CD14-positive monocyte (primary cell): Measurements from ENCODE around the gene HIVEP3. TPM values are rescaled to one million over a fixed set of nuclear protein-coding genes. Genes with fewer than 3 reads are reported as not detected.

ENCODE experiments used
- DNase-seq, 3 donors: peaks; one replicate each; pipeline ENCODE4 v3.0.0-alpha.2; 2011 to 2022
- H2AFZ ChIP-seq: 2 replicates; pipeline ENCODE4 v1.6.0; 2012; ENCODE audit warnings: mild to moderate bottlenecking, low read depth, low read length, inconsistent platforms; ENCODE audit not compliant: insufficient read depth, poor library complexity, severe bottlenecking
- H3K27ac ChIP-seq, 2 donors: 1 replicate in 1 of 2; 2 replicates in 1 of 2; pipeline ENCODE4 v1.5.1; 2012 to 2013; ENCODE audit warnings: low read length in 2 of 2, control low read depth in 1 of 2, inconsistent platforms in 1 of 2, low read depth in 1 of 2, mild to moderate bottlenecking in 1 of 2
- H3K27me3 ChIP-seq, 2 donors: one replicate each; pipeline versions ENCODE4 v1.6.0 to v1.6.1; 2011 to 2013; ENCODE audit warnings: low read length in 2 of 2; ENCODE audit not compliant: control insufficient read depth in 2 of 2, insufficient read depth in 2 of 2
- H3K36me3 ChIP-seq, 2 donors: replicated peaks in 1 of 2; 1 replicate in 1 of 2; 2 replicates in 1 of 2; pipeline versions ENCODE4 v1.5.1 to v1.6.1; 2012 to 2013; ENCODE audit warnings: low read length in 2 of 2, control low read depth in 1 of 2, inconsistent platforms in 1 of 2, mild to moderate bottlenecking in 1 of 2; ENCODE audit not compliant: insufficient read depth in 2 of 2, control insufficient read depth in 1 of 2
- H3K4me1 ChIP-seq, 2 donors: 1 replicate in 1 of 2; 2 replicates in 1 of 2; pipeline versions ENCODE4 v1.5.1 to v1.6.1; 2012 to 2013; ENCODE audit warnings: low read length in 2 of 2, control low read depth in 1 of 2, inconsistent platforms in 1 of 2, mild to moderate bottlenecking in 1 of 2, moderate library complexity in 1 of 2; ENCODE audit not compliant: insufficient read depth in 2 of 2, control insufficient read depth in 1 of 2
- H3K4me2 ChIP-seq: replicated peaks from 2 replicates; pipeline ENCODE3; 2012; ENCODE audit warnings: low read length, moderate library complexity, mild to moderate bottlenecking; ENCODE audit not compliant: poor library complexity, severe bottlenecking; ENCODE audit errors: extremely low read depth
- H3K4me3 ChIP-seq, 3 experiments: fragments of 200-600 bp in 1 of 3; sonication (generic) in 1 of 3; replicated peaks in 1 of 3; 1 replicate in 2 of 3; 2 replicates in 1 of 3; pipeline ENCODE4 v1.5.1; 2011 to 2013; ENCODE audit warnings: low read length in 3 of 3, mild to moderate bottlenecking in 3 of 3, control low read depth in 2 of 3, low read depth in 2 of 3, inconsistent platforms in 1 of 3, moderate library complexity in 1 of 3
- H3K79me2 ChIP-seq: 2 replicates; pipeline ENCODE4 v1.6.0; 2012; ENCODE audit warnings: mild to moderate bottlenecking, control low read depth, inconsistent platforms, low read length, moderate library complexity; ENCODE audit not compliant: insufficient read depth
- H3K9ac ChIP-seq: 2 replicates; pipeline ENCODE4 v1.6.0; 2017; ENCODE audit warnings: low read length, mild to moderate bottlenecking; ENCODE audit not compliant: insufficient read depth, poor library complexity, severe bottlenecking
- H3K9me3 ChIP-seq, 2 donors: replicated peaks in 1 of 2; 1 replicate in 1 of 2; 2 replicates in 1 of 2; pipeline versions ENCODE4 v1.5.1 to v1.6.1; 2012 to 2013; ENCODE audit warnings: low read length in 2 of 2, control low read depth in 1 of 2; ENCODE audit not compliant: control insufficient read depth in 1 of 2, insufficient read depth in 1 of 2
- H4K20me1 ChIP-seq: 2 replicates; pipeline ENCODE4 v1.6.0; 2012; ENCODE audit warnings: mild to moderate bottlenecking, low read length, control low read depth, moderate library complexity; ENCODE audit not compliant: insufficient read depth
- H3K27ac Mint-ChIP-seq, 7 donors: one replicate each; pipeline ENCODE4 v1.8.0; 2020; ENCODE audit warnings: mild to moderate bottlenecking in 7 of 7, mixed read lengths in 7 of 7, moderate library complexity in 6 of 7, inconsistent platforms in 2 of 7
- H3K27me3 Mint-ChIP-seq, 3 donors: one replicate each; pipeline ENCODE4 v1.8.0; 2021 to 2022; ENCODE audit warnings: low read depth in 3 of 3, mild to moderate bottlenecking in 3 of 3, mixed read lengths in 3 of 3, moderate library complexity in 3 of 3, inconsistent platforms in 1 of 3
- H3K36me3 Mint-ChIP-seq, 2 donors: one replicate each; pipeline ENCODE4 v1.8.0; 2020; ENCODE audit warnings: mixed read lengths in 2 of 2, inconsistent platforms in 1 of 2, mild to moderate bottlenecking in 1 of 2
- H3K4me1 Mint-ChIP-seq: one replicate; pipeline ENCODE4 v1.8.0; 2020; ENCODE audit warnings: mild to moderate bottlenecking, mixed read lengths
- H3K4me3 Mint-ChIP-seq, 2 donors: one replicate each; pipeline ENCODE4 v1.8.0; 2020; ENCODE audit warnings: mild to moderate bottlenecking in 2 of 2, mixed read lengths in 2 of 2, moderate library complexity in 1 of 2
- H3K9me3 Mint-ChIP-seq, 7 donors: one replicate each; pipeline ENCODE4 v1.8.0; 2020 to 2022; ENCODE audit warnings: mixed read lengths in 7 of 7, mild to moderate bottlenecking in 6 of 7, moderate library complexity in 6 of 7, inconsistent platforms in 2 of 7
- CTCF ChIP-seq: fragments of 200-600 bp; IDR thresholded peaks from one replicate; pipeline ENCODE4 v1.8.0; 2022; ENCODE audit warnings: antibody characterized with exemption, mild to moderate bottlenecking
- WGBS: methylation state at CpG from one replicate; pipeline ENCODE4 v1.1.5; 2013; ENCODE audit warnings: missing lambda C conversion rate; ENCODE audit not compliant: insufficient coverage; 5-methylcytosine and 5-hydroxymethylcytosine counted together
- intact Hi-C, 2 donors: fragments of 100-400 bp; cut with micrococcal nuclease; formaldehyde crosslinking; loops; one replicate each; pipeline versions ENCODE4 v1.15.0 to v1.15.1; 2023
- polyA plus RNA-seq, 3 donors: library from polyadenylated mRNA; depleted of rRNA in 1 of 3; unstranded in 2 of 3; stranded (reverse) in 1 of 3; fragments of 300-500 nt in 2 of 3; fragments of >200 nt in 1 of 3; fragmentation: Illumina TruSeq in 2 of 3; gene quantifications; 1 replicate in 2 of 3; 2 replicates in 1 of 3; pipeline ENCODE4 v1.2.3, GENCODE V29; 2012 to 2021

Gene HIVEP3
- polyA plus RNA-seq, 3 donors = 1.2 to 3.7 (median 1.8) TPM

DNA sequence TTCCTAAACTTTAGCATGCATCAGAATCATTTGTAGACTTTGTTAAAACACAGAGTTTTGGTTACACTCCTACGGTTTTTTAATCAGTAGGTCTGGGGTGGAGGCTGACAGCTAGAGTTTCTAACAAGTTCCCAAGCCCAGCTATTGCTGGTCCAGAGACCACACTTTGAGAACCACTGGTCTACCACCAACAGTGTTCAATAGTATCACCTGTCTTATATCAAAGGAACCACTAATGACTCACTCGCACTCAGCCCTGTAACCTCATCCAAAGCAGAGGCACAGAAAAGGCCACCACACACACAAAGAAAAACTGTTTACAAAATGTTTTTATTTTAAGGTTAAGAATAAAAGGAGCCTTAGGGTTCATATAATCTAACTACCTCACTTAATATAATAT, 68.7 kb downstream of the HIVEP3 start:
- Histone ChIP-seq H3K4me1 (peaks cover 11 to 14% of the 10 kb centered on the region in 2 donors), H3K4me2 (no peak overlapping the region), H3K36me3 (no peaks in the 10 kb centered on the region), H3K4me3 (no peak overlapping the region), H3K27ac (no peak overlapping the region), H3K9ac (no peak overlapping the region), H2AFZ (no peak overlapping the region), H3K79me2 (no peaks in the 10 kb centered on the region), H4K20me1 (no peaks in the 10 kb centered on the region), H3K9me3 (no peaks in the 10 kb centered on the region), H3K27me3 (no peaks in the 10 kb centered on the region)
- peaks cover 14% of the 10 kb centered on the region for H3K4me1 Mint-ChIP-seq
- peaks cover 0 to 5% (median 3%) of the 10 kb centered on the region in 7 donors for H3K9me3 Mint-ChIP-seq
- intact Hi-C loops = no loop called here
- no CpG with 5 or more reads among the region's 2 CpGs for WGBS
- no peak for TF ChIP-seq CTCF
- H3K27ac Mint-ChIP-seq = no peak overlapping the region
- peaks cover 0 to 6% (median 0%) of the 10 kb centered on the region in 3 donors for H3K27me3 Mint-ChIP-seq
- H3K36me3 Mint-ChIP-seq = peaks cover 0 to 2% of the 10 kb centered on the region in 2 donors
- no peak for DNase-seq
- H3K4me3 Mint-ChIP-seq = no peak overlapping the region

DNA sequence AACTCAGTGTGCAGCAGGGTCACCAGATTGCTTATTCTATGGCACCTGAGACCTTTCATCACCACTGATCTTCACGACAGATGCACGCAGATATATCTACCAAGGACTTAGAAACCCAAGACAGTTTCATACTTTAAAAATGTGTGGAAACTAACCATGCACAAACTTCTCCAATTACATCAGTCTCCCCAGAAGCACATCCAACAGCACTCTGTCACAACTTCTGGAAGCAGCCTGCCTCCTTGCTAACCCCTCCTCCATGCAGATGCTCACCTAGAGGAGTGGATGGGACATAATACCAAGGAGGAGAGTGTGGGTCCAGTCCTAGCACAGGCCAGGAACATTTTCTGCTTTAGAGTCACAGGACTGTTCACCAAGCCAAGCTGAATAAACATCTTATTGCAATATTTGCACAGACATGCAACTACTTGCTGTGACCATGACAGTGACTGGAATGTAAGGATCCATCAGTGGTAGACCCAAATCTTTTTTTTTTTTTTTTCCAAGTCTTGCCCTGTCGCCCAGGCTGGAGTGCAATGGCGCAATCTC, 69.4 kb downstream of the HIVEP3 start:
- H2AFZ ChIP-seq = no peak overlapping the region
- no peak overlapping the region for H3K4me3 ChIP-seq
- no peak overlapping the region for H3K27ac Mint-ChIP-seq
- intact Hi-C loops = no loop called here
- no peak overlapping the region for H3K27ac ChIP-seq
- H3K9ac ChIP-seq = no peak overlapping the region
- H3K4me2 ChIP-seq = no peak overlapping the region
- peaks cover 0 to 2% of the 10 kb centered on the region in 2 donors for H3K36me3 Mint-ChIP-seq
- H3K4me3 Mint-ChIP-seq = no peak overlapping the region
- no peaks in the 10 kb centered on the region for H3K9me3 ChIP-seq
- no peaks in the 10 kb centered on the region for H3K27me3 ChIP-seq
- 100% methylated on average over 2 of the region's 4 CpGs for WGBS
- H3K79me2 ChIP-seq = no peaks in the 10 kb centered on the region
- H3K4me1 Mint-ChIP-seq = peaks cover 14% of the 10 kb centered on the region
- no peaks in the 10 kb centered on the region for H4K20me1 ChIP-seq
- peaks cover 11 to 14% of the 10 kb centered on the region in 2 donors for H3K4me1 ChIP-seq
- no peak for DNase-seq
- peaks cover 0 to 5% (median 3%) of the 10 kb centered on the region in 7 donors for H3K9me3 Mint-ChIP-seq
- H3K27me3 Mint-ChIP-seq = peaks cover 0 to 6% (median 0%) of the 10 kb centered on the region in 3 donors
- no peaks in the 10 kb centered on the region for H3K36me3 ChIP-seq
- TF ChIP-seq CTCF = no peak
